Psoas muscle (tissue), 8 donors: ENCODE measurements around the gene NUP188. TPM values are rescaled to one million over a fixed set of nuclear protein-coding genes. Genes with fewer than 3 reads are reported as not detected.
A peak's percentile ranks its signal among the peaks of the same experiment; 100 is the strongest.

Experiments used
- ATAC-seq, 4 donors: fragments of 200-7000 bp; cut with Tn5 transposase; one replicate each; pipeline ENCODE4 v1.9.1; 2020; ENCODE audit warnings: moderate library complexity in 3 of 4, mild to moderate bottlenecking in 2 of 4
- DNase-seq, 2 donors: peaks; one replicate each; pipeline ENCODE4 v3.0.0-alpha.2; 2020
- H3K27ac ChIP-seq: fragments of 200-600 bp; one replicate; pipeline ENCODE4 v1.8.0; 2022
- H3K27me3 ChIP-seq, 3 donors: fragments of 200-600 bp in 1 of 3; one replicate each; pipeline versions ENCODE4 v1.6.1 to v1.8.0; 2013 to 2022; ENCODE audit warnings: low read length in 2 of 3, mild to moderate bottlenecking in 2 of 3, moderate library complexity in 1 of 3; ENCODE audit not compliant: insufficient read depth in 3 of 3
- H3K36me3 ChIP-seq, 2 donors: fragments of 200-600 bp in 1 of 2; one replicate each; pipeline versions ENCODE4 v1.6.1 to v1.8.0; 2013 to 2022; ENCODE audit warnings: low read depth in 1 of 2, mild to moderate bottlenecking in 1 of 2, moderate library complexity in 1 of 2; ENCODE audit not compliant: insufficient read depth in 1 of 2
- H3K4me1 ChIP-seq: fragments of 200-600 bp; one replicate; pipeline ENCODE4 v1.8.0; 2022
- H3K4me3 ChIP-seq: fragments of 200-600 bp; one replicate; pipeline ENCODE4 v1.8.0; 2022; ENCODE audit warnings: mild to moderate bottlenecking
- H3K9me3 ChIP-seq: fragments of 200-600 bp; one replicate; pipeline ENCODE4 v1.8.0; 2022
- CTCF ChIP-seq: fragments of 200-600 bp; IDR thresholded peaks from one replicate; pipeline ENCODE4 v1.8.0; 2022; ENCODE audit warnings: antibody characterized with exemption
- WGBS, 3 donors: extraction: QIAGEN DNeasy Blood & Tissue Kit; methylation state at CpG; one replicate each; pipeline versions ENCODE4 v1.1.6 to v1.1.7; 2013; 5-methylcytosine and 5-hydroxymethylcytosine counted together
- intact Hi-C, 2 donors: fragments of 100-400 bp; cut with DNase I; formaldehyde crosslinking; loops; one replicate each; pipeline versions ENCODE4 v1.11.0 to v1.14.2; 2022
- polyA plus RNA-seq, 3 donors: library from polyadenylated mRNA; stranded (reverse); fragments of 200-250 nt; gene quantifications; one replicate each; pipeline ENCODE4 v1.2.3, GENCODE V29; 2013
- total RNA-seq, 4 donors: library from RNA; stranded (reverse); fragmentation: NEBNext Ultra II Directional in 2 of 4; extraction: Animal tissue kit (Norgen Biotek cat#: 25700) in 2 of 4; gene quantifications; one replicate each; pipeline versions ENCODE4 v1.2.1 to v1.2.4, GENCODE V29; 2021 to 2023
- donor health status: healthy with polysubstance abuse.
- donor health status: DM: no; HTN: no; CAD: no; lungs with moderate emphysema.
- donor health status: Bipolar disorder and iron deficiency.
- donor health status: healthy.
- donor health status: DM: yes; HTN: yes; CAD: no.
- donor health status: DM: no; HTN: no; CAD: no.
- donor health status: DM: no; HTN: no; CAD: no.
- donor health status: DM: yes; HTN: yes; CAD: no.

NUP188 gene
- total and polyA plus RNA-seq, 7 donors = 9.8 to 28.1 (median 25.1) TPM

GRCh38 chr9:129042016-129042415, 94.5 kb downstream of the NUP188 start:
- TF ChIP-seq CTCF = no peak
- no peaks in the 10 kb centered on the region for H3K9me3 ChIP-seq
- no peak for DNase-seq
- no peak for ATAC-seq
- peaks cover 15% of the 10 kb centered on the region for H3K4me1 ChIP-seq
- H3K36me3 ChIP-seq = peaks cover 0 to 64% of the 10 kb centered on the region in 2 donors
- H3K4me3 ChIP-seq = no peak overlapping the region
- 85 to 89% (median 85%) methylated on average over 16 of the region's 16 CpGs for WGBS, 3 donors
- no peaks in the 10 kb centered on the region for H3K27me3 ChIP-seq
- intact Hi-C loops = no loop called here
- H3K27ac ChIP-seq = no peak overlapping the region

GRCh38 chr9:129052592-129052991, 105.1 kb downstream of the NUP188 start:
- H3K27me3 ChIP-seq = no peaks in the 10 kb centered on the region
- no peaks in the 10 kb centered on the region for H3K4me1 ChIP-seq
- no peaks in the 10 kb centered on the region for H3K9me3 ChIP-seq
- no peak for TF ChIP-seq CTCF
- DNase-seq (peak; percentile 57 to 84), ATAC-seq (peak; percentile 66 to 89 (median 81))
- intact Hi-C loops = no loop called here
- WGBS, 3 donors = 71 to 72% (median 71%) methylated on average over 8 of the region's 8 CpGs
- no peak overlapping the region for H3K27ac ChIP-seq
- peaks cover 0 to 66% of the 10 kb centered on the region in 2 donors for H3K36me3 ChIP-seq
- H3K4me3 ChIP-seq = no peak overlapping the region

- intact Hi-C loops = no loop called here
- ATAC-seq (peak in 1 of 4 donors; percentile 37), DNase-seq (no peak)
- Histone ChIP-seq H3K36me3 (peaks cover 0 to 64% of the 10 kb centered on the region in 2 donors), H3K4me1 (no peaks in the 10 kb centered on the region), H3K27me3 (no peaks in the 10 kb centered on the region), H3K27ac (no peak overlapping the region), H3K9me3 (no peaks in the 10 kb centered on the region), H3K4me3 (no peak overlapping the region)
- TF ChIP-seq CTCF = no peak
- WGBS, 3 donors = 89 to 94% (median 92%) methylated on average over 6 of the region's 6 CpGs
Measured at GRCh38 chr9:129053020-129053419, 105.5 kb downstream of the NUP188 start.

- WGBS, 3 donors = 75 to 90% (median 89%) methylated on average over 5 of the region's 5 CpGs
- DNase-seq = no peak
- no peaks in the 10 kb centered on the region for H3K4me1 ChIP-seq
- H3K27me3 ChIP-seq = no peaks in the 10 kb centered on the region
- intact Hi-C loops = no loop called here
- no peak for TF ChIP-seq CTCF
- H3K9me3 ChIP-seq = no peaks in the 10 kb centered on the region
- no peak for ATAC-seq
- no peak overlapping the region for H3K4me3 ChIP-seq
- H3K27ac ChIP-seq = no peak overlapping the region
- H3K36me3 ChIP-seq = peaks cover 0 to 56% of the 10 kb centered on the region in 2 donors
Measured at GRCh38 chr9:129054163-129054851, 106.8 kb downstream of the NUP188 start.

Other genes with a start within 250 kb of the NUP188 start
- gene PKN3, start 245.2 kb upstream of the NUP188 start, total RNA-seq = 1 to 10 TPM; 2.6 to 5.0 (median 3.4) TPM
- gene PKN3, start 245.2 kb upstream of the NUP188 start, polyA plus RNA-seq = 1 to 10 TPM; 2.9 to 4.4 (median 3.1) TPM
- gene ZDHHC12, start 223.6 kb upstream of the NUP188 start, total RNA-seq = 1 to 10 TPM; 4.5 to 7.2 (median 5.0) TPM
- gene ZDHHC12, start 223.6 kb upstream of the NUP188 start, polyA plus RNA-seq = 10 to 100 TPM in 2 of 3 donors, 1 to 10 TPM in 1; 9.7 to 18.5 (median 12.4) TPM
- 10 to 100 TPM; 40.3 to 67.2 (median 65.0) TPM for gene ZER1, start 175.8 kb upstream of the NUP188 start, total RNA-seq
- 10 to 100 TPM; 15.2 to 54.8 (median 30.8) TPM for gene ZER1, start 175.8 kb upstream of the NUP188 start, polyA plus RNA-seq
- 10 to 100 TPM; 14.4 to 17.5 (median 15.8) TPM for gene TBC1D13, start 160.4 kb upstream of the NUP188 start, total RNA-seq
- 10 to 100 TPM; 11.8 to 25.1 (median 15.3) TPM for gene TBC1D13, start 160.4 kb upstream of the NUP188 start, polyA plus RNA-seq
- 100 to 1,000 TPM in 1 of 4 donors, 10 to 100 TPM in 3; 81.6 to 109 (median 90.0) TPM for gene ENDOG, start 129.2 kb upstream of the NUP188 start, total RNA-seq
- gene ENDOG, start 129.2 kb upstream of the NUP188 start, polyA plus RNA-seq = 100 to 1,000 TPM in 1 of 3 donors, 10 to 100 TPM in 2; 56.0 to 116 (median 84.9) TPM
- 10 to 100 TPM; 13.3 to 33.0 (median 20.6) TPM for gene SPOUT1, start 117.9 kb upstream of the NUP188 start, total RNA-seq
- 10 to 100 TPM in 2 of 3 donors, 1 to 10 TPM in 1; 9.5 to 18.3 (median 13.3) TPM for gene SPOUT1, start 117.9 kb upstream of the NUP188 start, polyA plus RNA-seq
- 1 to 10 TPM; 6.4 to 8.9 (median 7.1) TPM for gene KYAT1, start 65.7 kb upstream of the NUP188 start, total RNA-seq
- gene KYAT1, start 65.7 kb upstream of the NUP188 start, polyA plus RNA-seq = 10 to 100 TPM in 1 of 3 donors, 1 to 10 TPM in 2; 7.2 to 12.0 (median 7.9) TPM
- gene LRRC8A, start 65.6 kb upstream of the NUP188 start, total RNA-seq = 10 to 100 TPM; 12.2 to 22.4 (median 18.3) TPM
- gene LRRC8A, start 65.6 kb upstream of the NUP188 start, polyA plus RNA-seq = 10 to 100 TPM; 11.6 to 71.5 (median 16.4) TPM
- 10 to 100 TPM; 11.0 to 36.6 (median 29.9) TPM for gene PHYHD1, start 26.7 kb upstream of the NUP188 start, total RNA-seq
- gene PHYHD1, start 26.7 kb upstream of the NUP188 start, polyA plus RNA-seq = 10 to 100 TPM; 16.7 to 45.0 (median 20.0) TPM
- 1 to 10 TPM; 4.5 to 9.0 (median 6.5) TPM for gene DOLK, start 96 bp upstream of the NUP188 start, total RNA-seq
- 10 to 100 TPM in 2 of 3 donors, 1 to 10 TPM in 1; 6.2 to 14.0 (median 12.2) TPM for gene DOLK, start 96 bp upstream of the NUP188 start, polyA plus RNA-seq
- gene SH3GLB2, start 80.6 kb downstream of the NUP188 start, total RNA-seq = 10 to 100 TPM; 33.8 to 56.8 (median 45.1) TPM
- gene SH3GLB2, start 80.6 kb downstream of the NUP188 start, polyA plus RNA-seq = 10 to 100 TPM; 22.2 to 33.5 (median 28.0) TPM
- 10 to 100 TPM in 3 of 4 donors, 1 to 10 TPM in 1; 8.4 to 17.8 (median 14.8) TPM for gene MIGA2, start 88.9 kb downstream of the NUP188 start, total RNA-seq
- 10 to 100 TPM; 12.7 to 18.1 (median 13.7) TPM for gene MIGA2, start 88.9 kb downstream of the NUP188 start, polyA plus RNA-seq
- gene DOLPP1, start 133.4 kb downstream of the NUP188 start, total RNA-seq = 1 to 10 TPM; 2.1 to 4.7 (median 4.2) TPM
- gene DOLPP1, start 133.4 kb downstream of the NUP188 start, polyA plus RNA-seq = 1 to 10 TPM; 2.3 to 5.2 (median 4.7) TPM
- 100 to 1,000 TPM; 123 to 229 (median 164) TPM for gene CRAT, start 163.1 kb downstream of the NUP188 start, total RNA-seq
- gene CRAT, start 163.1 kb downstream of the NUP188 start, polyA plus RNA-seq = 100 to 1,000 TPM in 2 of 3 donors, 10 to 100 TPM in 1; 88.7 to 106 (median 100) TPM
- 100 to 1,000 TPM in 2 of 4 donors, 10 to 100 TPM in 2; 95.1 to 110 (median 102) TPM for gene PTPA, start 163.7 kb downstream of the NUP188 start, total RNA-seq
- gene PTPA, start 163.7 kb downstream of the NUP188 start, polyA plus RNA-seq = 100 to 1,000 TPM in 1 of 3 donors, 10 to 100 TPM in 2; 54.1 to 109 (median 83.1) TPM
- gene IER5L, start 230.6 kb downstream of the NUP188 start, total RNA-seq = 1 to 10 TPM; 1.7 to 4.5 (median 3.4) TPM
- gene IER5L, start 230.6 kb downstream of the NUP188 start, polyA plus RNA-seq = 1 to 10 TPM; 1.4 to 8.3 (median 3.0) TPM